Spleen (tissue), 11 donors: Measurements from ENCODE around the gene SLCO2A1. TPM values are rescaled to one million over a fixed set of nuclear protein-coding genes. Genes with fewer than 3 reads are reported as not detected.

Experiments
- DNase-seq: peaks from one replicate; pipeline ENCODE4 v3.0.0-alpha.2; 2020
- H3K27ac ChIP-seq, 8 donors: fragments of 200-600 bp; sonication (generic) in 7 of 8; 1 replicate in 4 of 8; 2 replicates in 4 of 8; pipeline versions ENCODE4 v1.5.0 to v1.8.0; 2016 to 2021; ENCODE audit warnings: inconsistent platforms in 4 of 8, mild to moderate bottlenecking in 4 of 8, moderate library complexity in 1 of 8
- H3K27me3 ChIP-seq, 7 donors: fragments of 200-600 bp; sonication (generic) in 6 of 7; replicated peaks in 1 of 7; 1 replicate in 4 of 7; 2 replicates in 3 of 7; pipeline versions ENCODE4 v1.5.0 to v1.8.0; 2016 to 2021; ENCODE audit warnings: inconsistent platforms in 3 of 7, mild to moderate bottlenecking in 1 of 7
- H3K36me3 ChIP-seq, 6 donors: fragments of 200-600 bp; sonication (generic) in 5 of 6; 1 replicate in 4 of 6; 2 replicates in 2 of 6; pipeline versions ENCODE4 v1.5.0 to v1.8.0; 2016 to 2021; ENCODE audit warnings: inconsistent platforms in 2 of 6
- H3K4me1 ChIP-seq, 6 donors: fragments of 200-600 bp; sonication (generic) in 5 of 6; 1 replicate in 3 of 6; 2 replicates in 3 of 6; pipeline versions ENCODE4 v1.5.0 to v1.8.0; 2016 to 2021; ENCODE audit warnings: inconsistent platforms in 3 of 6
- H3K4me3 ChIP-seq, 8 donors: fragments of 200-600 bp; sonication (generic) in 7 of 8; 1 replicate in 4 of 8; 2 replicates in 4 of 8; pipeline versions ENCODE4 v1.5.0 to v1.8.0; 2016 to 2021; ENCODE audit warnings: inconsistent platforms in 4 of 8, mild to moderate bottlenecking in 4 of 8, moderate library complexity in 2 of 8
- H3K9me3 ChIP-seq, 8 donors: fragments of 200-600 bp; sonication (generic) in 7 of 8; 1 replicate in 4 of 8; 2 replicates in 4 of 8; pipeline versions ENCODE4 v1.5.0 to v1.8.0; 2016 to 2021; ENCODE audit warnings: inconsistent platforms in 4 of 8
- POLR2A ChIP-seq, 3 donors: fragments of 450-650 bp; IDR thresholded peaks; one replicate each; pipeline ENCODE4 v1.5.1; 2017; ENCODE audit warnings: antibody characterized with exemption in 3 of 3, mild to moderate bottlenecking in 1 of 3
- POLR2AphosphoS5 ChIP-seq, 3 donors: sonication (generic); formaldehyde crosslinking; IDR thresholded peaks; one replicate each; pipeline ENCODE4 v1.5.1; 2017; ENCODE audit warnings: antibody characterized with exemption in 3 of 3
- WGBS, 5 donors: extraction: QIAGEN DNeasy Blood & Tissue Kit in 3 of 5; methylation state at CpG; one replicate each; pipeline versions ENCODE4 v1.1.5 to v1.1.7; 2013 to 2018; 5-methylcytosine and 5-hydroxymethylcytosine counted together
- intact Hi-C: fragments of 100-400 bp; cut with DNase I; formaldehyde crosslinking; loops from one replicate; pipeline ENCODE4 v1.15.0; 2023; ENCODE audit warnings: low total_unique reads
- polyA plus RNA-seq, 3 donors: library from polyadenylated mRNA; stranded (reverse); fragments of 200-250 nt; gene quantifications; one replicate each; pipeline ENCODE4 v1.2.1, GENCODE V29; 2013
- total RNA-seq, 7 donors: library from RNA; depleted of rRNA in 3 of 7; stranded (reverse); fragments of >200 nt in 3 of 7; fragmentation: NEBNext Ultra II Directional in 4 of 7; extraction: Animal tissue kit (Norgen Biotek cat#: 25700) in 4 of 7; gene quantifications; one replicate each; pipeline versions ENCODE4 v1.1.0 to v1.2.1, GENCODE V29; 2016 to 2021
- TF ChIP-seq, protein P1 (sequence below), 11 experiments: fragments of 200-600 bp in 7 of 11; fragments of 450-650 bp in 4 of 11; sonication (generic) in 4 of 11; IDR thresholded peaks in 8 of 11; conservative IDR thresholded peaks in 3 of 11; 1 replicate in 7 of 11; 2 replicates in 4 of 11; pipeline versions ENCODE4 v1.4.0 to v1.8.0; 2016 to 2021; ENCODE audit warnings: antibody characterized with exemption in 11 of 11, inconsistent platforms in 4 of 11, mild to moderate bottlenecking in 1 of 11
- donor health status: healthy with polysubstance abuse.
- donor health status: DM: no; HTN: no; CAD: no; lungs with moderate emphysema.
- donor health status: DM: no; HTN: no; CAD: no.
- donor health status: Bipolar disorder and iron deficiency.
- donor health status: healthy.
- donor health status: DM: no; HTN: no; CAD: no.
- donor health status: DM: yes; HTN: yes; CAD: no.

The SLCO2A1 gene
- total and polyA plus RNA-seq, 10 donors, result 4.8 to 118 (median 29.8) TPM

DNA sequence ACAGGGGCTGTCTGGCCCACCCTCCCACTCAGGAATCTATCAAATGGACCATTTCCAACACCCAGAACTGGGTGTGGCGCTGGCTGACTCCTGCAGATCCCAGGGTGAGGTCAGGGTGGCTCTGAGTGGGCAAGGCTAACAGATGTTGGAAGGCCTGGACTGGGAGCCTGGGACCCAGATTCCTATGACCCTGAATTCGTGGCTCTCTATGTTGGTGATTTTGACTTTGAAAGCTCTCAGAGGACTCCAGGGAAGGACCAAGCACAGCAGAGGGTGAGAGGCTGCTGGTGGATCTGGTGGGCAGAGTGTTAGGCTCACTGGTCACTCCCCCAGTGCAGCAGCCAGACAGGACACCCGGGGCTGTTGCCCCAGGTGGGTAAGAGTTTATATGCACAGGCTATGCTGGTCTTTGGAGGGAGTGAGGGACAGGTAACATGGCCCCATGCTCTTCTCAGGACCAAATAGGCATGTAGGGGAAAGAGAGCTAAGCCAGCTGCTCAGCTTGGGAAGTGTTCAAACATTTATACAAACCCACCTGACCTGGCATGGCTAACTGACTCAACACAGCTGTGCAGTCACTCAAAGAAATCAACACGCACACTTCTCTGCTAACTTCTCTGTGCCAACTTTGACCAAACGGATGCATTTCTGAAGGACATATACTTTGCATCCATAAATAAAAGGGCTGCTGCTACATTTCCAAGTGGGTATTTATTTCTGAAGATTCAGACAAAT lies 71.5 kb downstream of the SLCO2A1 start:
- WGBS, 5 donors, result 68 to 79% (median 74%) methylated on average over 4 to 5 of the region's 5 CpGs

DNA sequence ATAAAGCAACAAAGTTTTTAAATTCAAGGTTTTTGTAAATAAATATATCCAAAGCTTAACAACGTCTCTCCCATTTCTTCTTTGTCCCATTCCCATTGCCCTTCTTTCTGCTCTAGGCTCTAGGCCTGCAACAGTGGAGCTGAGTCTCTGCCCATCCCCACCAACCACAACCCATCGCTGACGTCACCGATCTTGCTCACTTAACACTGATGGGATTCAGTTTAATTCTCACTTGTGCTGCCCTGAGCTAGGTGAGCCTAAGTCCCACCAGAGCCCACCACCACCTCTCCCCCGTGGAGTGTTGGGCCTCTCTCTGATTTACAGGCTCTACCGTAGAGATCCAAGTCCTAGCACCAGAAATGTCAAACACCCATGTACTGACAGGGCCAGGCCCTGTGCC lies 72.7 kb downstream of the SLCO2A1 start:
- WGBS, 5 donors, result 74 to 90% (median 87%) methylated on average over 6 of the region's 6 CpGs
- peaks cover 0 to 28% (median 0%) of the 10 kb centered on the region in 6 donors for H3K36me3 ChIP-seq
- TF ChIP-seq, protein P1, sequence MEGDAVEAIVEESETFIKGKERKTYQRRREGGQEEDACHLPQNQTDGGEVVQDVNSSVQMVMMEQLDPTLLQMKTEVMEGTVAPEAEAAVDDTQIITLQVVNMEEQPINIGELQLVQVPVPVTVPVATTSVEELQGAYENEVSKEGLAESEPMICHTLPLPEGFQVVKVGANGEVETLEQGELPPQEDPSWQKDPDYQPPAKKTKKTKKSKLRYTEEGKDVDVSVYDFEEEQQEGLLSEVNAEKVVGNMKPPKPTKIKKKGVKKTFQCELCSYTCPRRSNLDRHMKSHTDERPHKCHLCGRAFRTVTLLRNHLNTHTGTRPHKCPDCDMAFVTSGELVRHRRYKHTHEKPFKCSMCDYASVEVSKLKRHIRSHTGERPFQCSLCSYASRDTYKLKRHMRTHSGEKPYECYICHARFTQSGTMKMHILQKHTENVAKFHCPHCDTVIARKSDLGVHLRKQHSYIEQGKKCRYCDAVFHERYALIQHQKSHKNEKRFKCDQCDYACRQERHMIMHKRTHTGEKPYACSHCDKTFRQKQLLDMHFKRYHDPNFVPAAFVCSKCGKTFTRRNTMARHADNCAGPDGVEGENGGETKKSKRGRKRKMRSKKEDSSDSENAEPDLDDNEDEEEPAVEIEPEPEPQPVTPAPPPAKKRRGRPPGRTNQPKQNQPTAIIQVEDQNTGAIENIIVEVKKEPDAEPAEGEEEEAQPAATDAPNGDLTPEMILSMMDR (IDR thresholded peaks at IDR 0.05 in 8 of 11, conservative IDR thresholded peaks at IDR 0.05 in 3 of 11), result no peak
- TF ChIP-seq POLR2A (IDR thresholded peaks at IDR 0.05) (no peak), POLR2AphosphoS5 (IDR thresholded peaks at IDR 0.05) (no peak)
- no peak overlapping the region for H3K4me3 ChIP-seq
- intact Hi-C loops, result no loop called here
- H3K4me1 ChIP-seq, result peaks cover 4 to 29% (median 8%) of the 10 kb centered on the region in 6 donors
- DNase-seq, result peak; percentile 48
- H3K9me3 ChIP-seq, result no peaks in the 10 kb centered on the region
- no peaks in the 10 kb centered on the region for H3K27me3 ChIP-seq
- peak overlapping the region in 2 of 8 donors; percentile 54 to 56 for H3K27ac ChIP-seq

More for the DNA sequence above, 71.5 kb downstream of the SLCO2A1 start:
- no peaks in the 10 kb centered on the region for H3K9me3 ChIP-seq
- peak overlapping the region in 1 of 8 donors; percentile 56 for H3K27ac ChIP-seq
- no peak overlapping the region for H3K4me3 ChIP-seq
- DNase-seq, result peak; percentile 52
- H3K27me3 ChIP-seq, result no peaks in the 10 kb centered on the region
- peaks cover 0 to 18% (median 0%) of the 10 kb centered on the region in 6 donors for H3K36me3 ChIP-seq
- intact Hi-C loops, result no loop called here
- H3K4me1 ChIP-seq, result peaks cover 4 to 39% (median 8%) of the 10 kb centered on the region in 6 donors
- TF ChIP-seq, protein P1 (IDR thresholded peaks at IDR 0.05 in 8 of 11, conservative IDR thresholded peaks at IDR 0.05 in 3 of 11), result no peak
- TF ChIP-seq POLR2A (IDR thresholded peaks at IDR 0.05) (no peak), POLR2AphosphoS5 (IDR thresholded peaks at IDR 0.05) (no peak)

DNA sequence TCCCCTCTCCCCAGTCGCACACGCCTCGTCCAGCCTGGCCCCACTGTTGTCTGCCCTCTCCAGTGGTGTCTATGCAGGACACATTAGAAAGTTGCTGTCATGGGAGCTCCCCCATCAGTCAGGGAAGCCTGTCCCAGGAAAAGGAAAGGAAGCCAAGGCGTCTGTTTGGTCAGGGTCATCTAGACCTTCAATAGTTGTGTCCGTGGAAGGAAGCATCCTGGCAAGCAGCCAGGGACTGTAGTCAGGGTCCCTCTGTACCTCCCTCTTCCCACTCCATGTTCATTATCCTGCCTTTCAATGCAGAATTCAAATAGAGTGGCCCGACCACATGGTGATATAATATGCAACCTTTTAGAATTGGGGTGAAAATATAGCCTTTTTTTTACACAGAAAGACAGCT lies 73.4 kb downstream of the SLCO2A1 start:
- peaks cover 4 to 29% (median 8%) of the 10 kb centered on the region in 6 donors for H3K4me1 ChIP-seq
- no peak overlapping the region for H3K4me3 ChIP-seq
- peaks cover 0 to 28% (median 0%) of the 10 kb centered on the region in 6 donors for H3K36me3 ChIP-seq
- no peaks in the 10 kb centered on the region for H3K27me3 ChIP-seq
- TF ChIP-seq POLR2A (IDR thresholded peaks at IDR 0.05) (no peak), POLR2AphosphoS5 (IDR thresholded peaks at IDR 0.05) (peak in 2 of 3 donors; percentile 37 to 56)
- DNase-seq, result peak; percentile 75
- intact Hi-C loops, result no loop called here
- 54 to 63% (median 61%) methylated on average over 3 to 6 of the region's 6 CpGs for WGBS, 5 donors
- H3K9me3 ChIP-seq, result no peaks in the 10 kb centered on the region
- H3K27ac ChIP-seq, result peak overlapping the region in 5 of 8 donors; percentile 14 to 60 (median 54)

DNA sequence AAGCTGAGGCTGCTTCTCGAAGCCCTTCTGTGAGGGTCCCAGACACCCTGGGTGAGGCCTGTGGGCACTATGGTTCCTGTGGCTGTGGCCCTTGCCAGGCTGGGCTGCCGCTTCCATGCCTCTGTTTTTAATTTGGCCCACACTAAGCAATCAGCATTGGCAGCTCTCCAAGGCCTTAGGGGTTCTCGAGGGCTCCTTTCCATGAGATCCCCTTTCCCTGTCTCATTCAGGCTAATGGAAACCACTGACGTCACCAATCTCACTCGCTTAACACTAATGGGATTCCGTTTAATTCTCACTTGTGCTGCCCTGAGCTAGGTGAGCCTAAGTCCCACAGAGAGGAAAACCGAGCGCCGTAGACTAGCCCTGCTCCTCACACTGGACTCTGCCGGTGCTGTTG lies 73.8 kb downstream of the SLCO2A1 start:
- Histone ChIP-seq H3K4me1 (peaks cover 4 to 29% (median 8%) of the 10 kb centered on the region in 6 donors), H3K27ac (peak overlapping the region in 5 of 8 donors; percentile 14 to 60 (median 54)), H3K36me3 (peaks cover 0 to 28% (median 0%) of the 10 kb centered on the region in 6 donors), H3K9me3 (no peaks in the 10 kb centered on the region), H3K4me3 (no peak overlapping the region), H3K27me3 (no peaks in the 10 kb centered on the region)
- DNase-seq, result peak; percentile 44
- intact Hi-C loops, result no loop called here
- TF ChIP-seq, protein P1 (IDR thresholded peaks at IDR 0.05 in 8 of 11, conservative IDR thresholded peaks at IDR 0.05 in 3 of 11), result no peak
- TF ChIP-seq POLR2A (IDR thresholded peaks at IDR 0.05) (no peak), POLR2AphosphoS5 (IDR thresholded peaks at IDR 0.05) (no peak)
- WGBS, 5 donors, result 68 to 90% (median 75%) methylated on average over 9 to 10 of the region's 10 CpGs
